Mammary epithelial cell (primary cell): Measurements from ENCODE around the gene VPS36.
"Not testable (repeated sequence)": the region's sequence is repeated elsewhere in the genome, so short reads cannot be mapped to it uniquely, and the experiment has no call there.

Experiments used
- EZH2 ChIP-seq: IDR thresholded peaks from 2 replicates; pipeline ENCODE4 v1.6.1; 2012; ENCODE audit warnings: low read length, inconsistent platforms, borderline replicate concordance
- TF ChIP-seq, protein P1 (sequence below), 2 donors: IDR thresholded peaks in 1 of 2; conservative IDR thresholded peaks in 1 of 2; 2 replicates each; pipeline ENCODE4 v1.5.1; 2011 to 2012; ENCODE audit warnings: inconsistent platforms in 2 of 2, low read length in 2 of 2, mild to moderate bottlenecking in 2 of 2, control low read depth in 1 of 2, low read depth in 1 of 2; ENCODE audit not compliant: insufficient read depth in 1 of 2; ENCODE audit errors: extremely low read depth in 1 of 2

GRCh38 chr13:52407436-52407835 is 43.0 kb downstream of the VPS36 start:
- TF ChIP-seq, protein P1, sequence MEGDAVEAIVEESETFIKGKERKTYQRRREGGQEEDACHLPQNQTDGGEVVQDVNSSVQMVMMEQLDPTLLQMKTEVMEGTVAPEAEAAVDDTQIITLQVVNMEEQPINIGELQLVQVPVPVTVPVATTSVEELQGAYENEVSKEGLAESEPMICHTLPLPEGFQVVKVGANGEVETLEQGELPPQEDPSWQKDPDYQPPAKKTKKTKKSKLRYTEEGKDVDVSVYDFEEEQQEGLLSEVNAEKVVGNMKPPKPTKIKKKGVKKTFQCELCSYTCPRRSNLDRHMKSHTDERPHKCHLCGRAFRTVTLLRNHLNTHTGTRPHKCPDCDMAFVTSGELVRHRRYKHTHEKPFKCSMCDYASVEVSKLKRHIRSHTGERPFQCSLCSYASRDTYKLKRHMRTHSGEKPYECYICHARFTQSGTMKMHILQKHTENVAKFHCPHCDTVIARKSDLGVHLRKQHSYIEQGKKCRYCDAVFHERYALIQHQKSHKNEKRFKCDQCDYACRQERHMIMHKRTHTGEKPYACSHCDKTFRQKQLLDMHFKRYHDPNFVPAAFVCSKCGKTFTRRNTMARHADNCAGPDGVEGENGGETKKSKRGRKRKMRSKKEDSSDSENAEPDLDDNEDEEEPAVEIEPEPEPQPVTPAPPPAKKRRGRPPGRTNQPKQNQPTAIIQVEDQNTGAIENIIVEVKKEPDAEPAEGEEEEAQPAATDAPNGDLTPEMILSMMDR (conservative IDR thresholded peaks at IDR 0.05 in 1 of 2, IDR thresholded peaks at IDR 0.05 in 1 of 2; ENCODE audit: extremely low read depth in 1 of 2, insufficient read depth in 1 of 2, low read depth in 1 of 2, low read length in 2 of 2), result not testable (repeated sequence)
- TF ChIP-seq EZH2, result not testable (repeated sequence)
